Gastroesophageal sphincter (tissue), 3 donors: Measurements from ENCODE around the gene TIAM2.
"Not testable (repeated sequence)": the region's sequence is repeated elsewhere in the genome, so short reads cannot be mapped to it uniquely, and the experiment has no call there.

Source experiments
- CTCF ChIP-seq, 4 experiments: fragments of 200-600 bp in 2 of 4; fragments of 450-650 bp in 2 of 4; sonication (generic) in 1 of 4; IDR thresholded peaks; one replicate each; pipeline ENCODE4 v1.5.1; 2017 to 2019; ENCODE audit warnings: antibody characterized with exemption in 4 of 4, mild to moderate bottlenecking in 2 of 4, moderate library complexity in 2 of 4
- EP300 ChIP-seq: sonication (generic); formaldehyde crosslinking; IDR thresholded peaks from one replicate; pipeline ENCODE4 v1.6.1; 2017; ENCODE audit warnings: antibody characterized with exemption, mild to moderate bottlenecking
- POLR2A ChIP-seq, 2 donors: fragments of 450-650 bp; IDR thresholded peaks; one replicate each; pipeline ENCODE4 v1.6.1; 2017; ENCODE audit warnings: antibody characterized with exemption in 2 of 2, mild to moderate bottlenecking in 2 of 2, moderate library complexity in 1 of 2

GRCh38 chr6:155119201-155119600 is 124.1 kb downstream of the TIAM2 start:
- not testable (repeated sequence) for TF ChIP-seq POLR2A (IDR thresholded peaks at IDR 0.05); CTCF (IDR thresholded peaks at IDR 0.05); EP300
